Peyer's patch (tissue), 4 donors: ENCODE data around the gene KYAT1.

Source experiments
- POLR2A ChIP-seq, 2 donors: fragments of 450-650 bp; IDR thresholded peaks; one replicate each; pipeline ENCODE4 v1.5.1; 2017; ENCODE audit warnings: antibody characterized with exemption in 2 of 2, mild to moderate bottlenecking in 2 of 2, moderate library complexity in 2 of 2
- TF ChIP-seq, protein P1 (sequence below), 6 experiments: fragments of 450-650 bp in 4 of 6; fragments of 200-600 bp in 2 of 6; sonication (generic) in 1 of 6; IDR thresholded peaks; one replicate each; pipeline ENCODE4 v1.5.1; 2017 to 2019; ENCODE audit warnings: antibody characterized with exemption in 6 of 6, mild to moderate bottlenecking in 3 of 6, moderate library complexity in 1 of 6

DNA sequence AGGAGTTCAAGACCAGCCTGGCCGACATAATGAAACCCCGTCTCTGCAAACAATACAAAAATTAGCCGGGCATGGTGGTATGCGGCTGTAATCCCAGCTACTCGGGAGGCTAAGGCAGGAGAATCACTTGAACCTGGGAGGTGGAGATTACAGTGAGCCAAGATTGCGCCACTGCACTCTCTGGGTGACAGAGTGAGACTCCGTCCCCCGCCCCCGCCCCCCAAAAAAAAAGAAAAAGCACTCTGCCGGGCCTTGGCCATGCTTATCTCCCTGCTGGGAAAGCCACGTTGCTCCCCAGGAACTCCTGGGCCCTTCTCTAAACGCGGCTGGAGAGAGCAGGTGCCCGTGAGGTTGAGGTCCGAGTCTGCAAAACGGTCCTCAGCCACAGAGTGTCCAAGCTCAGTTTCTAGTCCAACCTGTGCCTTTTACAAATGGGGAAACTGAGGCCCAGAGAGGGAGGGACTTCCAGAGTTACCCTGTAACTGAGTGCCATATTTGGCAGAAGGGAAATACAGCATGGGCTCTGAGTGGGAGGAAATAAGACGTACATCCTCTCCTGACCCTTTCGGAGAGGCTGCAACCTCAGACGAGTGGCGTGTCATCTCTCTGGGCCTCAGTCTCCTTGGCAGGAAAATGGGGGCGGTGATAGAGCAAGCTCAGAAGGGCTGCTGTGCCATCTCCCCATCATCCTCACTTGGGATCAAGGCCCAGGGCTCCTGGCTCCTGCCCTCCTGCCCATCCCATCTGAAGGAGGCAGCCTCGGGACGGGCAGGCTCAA, 32.4 kb upstream of the KYAT1 start:
- TF ChIP-seq, protein P1, sequence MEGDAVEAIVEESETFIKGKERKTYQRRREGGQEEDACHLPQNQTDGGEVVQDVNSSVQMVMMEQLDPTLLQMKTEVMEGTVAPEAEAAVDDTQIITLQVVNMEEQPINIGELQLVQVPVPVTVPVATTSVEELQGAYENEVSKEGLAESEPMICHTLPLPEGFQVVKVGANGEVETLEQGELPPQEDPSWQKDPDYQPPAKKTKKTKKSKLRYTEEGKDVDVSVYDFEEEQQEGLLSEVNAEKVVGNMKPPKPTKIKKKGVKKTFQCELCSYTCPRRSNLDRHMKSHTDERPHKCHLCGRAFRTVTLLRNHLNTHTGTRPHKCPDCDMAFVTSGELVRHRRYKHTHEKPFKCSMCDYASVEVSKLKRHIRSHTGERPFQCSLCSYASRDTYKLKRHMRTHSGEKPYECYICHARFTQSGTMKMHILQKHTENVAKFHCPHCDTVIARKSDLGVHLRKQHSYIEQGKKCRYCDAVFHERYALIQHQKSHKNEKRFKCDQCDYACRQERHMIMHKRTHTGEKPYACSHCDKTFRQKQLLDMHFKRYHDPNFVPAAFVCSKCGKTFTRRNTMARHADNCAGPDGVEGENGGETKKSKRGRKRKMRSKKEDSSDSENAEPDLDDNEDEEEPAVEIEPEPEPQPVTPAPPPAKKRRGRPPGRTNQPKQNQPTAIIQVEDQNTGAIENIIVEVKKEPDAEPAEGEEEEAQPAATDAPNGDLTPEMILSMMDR (IDR thresholded peaks at IDR 0.05), result no peak
- no peak for TF ChIP-seq POLR2A (IDR thresholded peaks at IDR 0.05)
